K562 (cell line): ENCODE measurements around the gene ISYNA1. TPM values are rescaled to one million over a fixed set of nuclear protein-coding genes. Genes with fewer than 3 reads are reported as not detected.

Experiments used
- ATF1 ChIP-seq, 2 experiments: fragments of 450-650 bp in 1 of 2; IDR thresholded peaks; 2 replicates each; pipeline ENCODE4 v1.6.1; 2016; ENCODE audit warnings: missing compliant biosample characterization in 1 of 2, missing genetic modification characterization in 1 of 2
- BMI1 ChIP-seq: fragments of 150-350 bp; IDR thresholded peaks from 2 replicates; pipeline ENCODE4 v1.6.1; 2014; ENCODE audit warnings: low read length
- CREB1 ChIP-seq, 2 experiments: sonication (generic) in 1 of 2; formaldehyde crosslinking in 1 of 2; IDR thresholded peaks; 2 replicates each; pipeline versions ENCODE4 v1.6.1 to v1.8.0; 2012 to 2022; ENCODE audit warnings: inconsistent platforms in 1 of 2, mild to moderate bottlenecking in 1 of 2, missing genetic modification reagents in 1 of 2, moderate library complexity in 1 of 2
- CSDE1 ChIP-seq, 2 experiments: fragments of 450-650 bp; IDR thresholded peaks; 2 replicates each; pipeline ENCODE4 v1.6.1; 2016; ENCODE audit warnings: mild to moderate bottlenecking in 1 of 2
- ERF ChIP-seq: fragments of 450-650 bp; formaldehyde crosslinking; IDR thresholded peaks from 2 replicates; pipeline ENCODE4 v1.4.0; 2020; ENCODE audit warnings: mild to moderate bottlenecking, mixed read lengths
- FOS ChIP-seq: IDR thresholded peaks from 3 replicates; pipeline ENCODE4 v1.6.1; 2011; ENCODE audit not compliant: insufficient read length; ENCODE audit errors: extremely low read depth
- FOXJ2 ChIP-seq: fragments of 200-800 bp; sonication (Bioruptor generic); IDR thresholded peaks from 2 replicates; pipeline ENCODE4 v1.6.1; 2016; ENCODE audit warnings: missing genetic modification characterization, missing compliant biosample characterization
- HDAC1 ChIP-seq, 2 experiments: fragments of 450-650 bp; IDR thresholded peaks; 2 replicates each; pipeline ENCODE4 v1.6.1; 2016 to 2017; ENCODE audit warnings: inconsistent platforms in 1 of 2, mild to moderate bottlenecking in 1 of 2, moderate library complexity in 1 of 2
- HNRNPL ChIP-seq: fragments of 200-400 bp; formaldehyde crosslinking; IDR thresholded peaks from 2 replicates; pipeline ENCODE4 v1.6.1; 2017; ENCODE audit warnings: low read depth, mild to moderate bottlenecking, low read length
- KDM4B ChIP-seq, 2 experiments: fragments of 450-650 bp in 1 of 2; sonication (generic) in 1 of 2; IDR thresholded peaks; 2 replicates each; pipeline ENCODE4 v1.6.1; 2016 to 2017; ENCODE audit warnings: borderline replicate concordance in 2 of 2, antibody characterized with exemption in 1 of 2, low read depth in 1 of 2, mild to moderate bottlenecking in 1 of 2
- NR3C1 ChIP-seq: sonication (generic); formaldehyde crosslinking; IDR thresholded peaks from 2 replicates; pipeline ENCODE4 v1.8.1; 2022; ENCODE audit warnings: missing genetic modification reagents
- PHB2 ChIP-seq: fragments of 450-650 bp; IDR thresholded peaks from 2 replicates; pipeline ENCODE4 v1.6.1; 2017; ENCODE audit warnings: low read depth
- POLR2B ChIP-seq: fragments of 450-650 bp; IDR thresholded peaks from 2 replicates; pipeline ENCODE4 v1.6.1; 2018; ENCODE audit warnings: low read depth; ENCODE audit not compliant: partially characterized antibody
- RBFOX2 ChIP-seq: fragments of 200-400 bp; formaldehyde crosslinking; IDR thresholded peaks from 2 replicates; pipeline ENCODE4 v1.6.1; 2017; ENCODE audit warnings: low read depth, mild to moderate bottlenecking, low read length, moderate library complexity
- RFX1 ChIP-seq: fragments of 450-650 bp; IDR thresholded peaks from 2 replicates; pipeline ENCODE4 v1.6.1; 2016; ENCODE audit warnings: mild to moderate bottlenecking, moderate library complexity
- RUNX1 ChIP-seq: sonication (generic); IDR thresholded peaks from 2 replicates; pipeline ENCODE4 v1.6.1; 2016; ENCODE audit warnings: antibody characterized with exemption, low read depth
- THAP7 ChIP-seq: fragments of 250-450 bp; sonication (Bioruptor Pico); IDR thresholded peaks from 2 replicates; pipeline ENCODE4 v1.5.0; 2021
- ZNF583 ChIP-seq: fragments of 250-450 bp; sonication (Bioruptor Pico); IDR thresholded peaks from 2 replicates; pipeline ENCODE4 v1.4.0; 2020
- ZNF695 ChIP-seq: fragments of 450-650 bp; formaldehyde crosslinking; IDR thresholded peaks from 2 replicates; pipeline ENCODE4 v1.4.0; 2020; ENCODE audit warnings: mild to moderate bottlenecking, moderate library complexity
- ZNF740 ChIP-seq, 3 experiments: fragments of 200-800 bp in 1 of 3; sonication (Bioruptor generic) in 1 of 3; sonication (generic) in 1 of 3; formaldehyde crosslinking in 1 of 3; IDR thresholded peaks; 2 replicates each; pipeline versions ENCODE4 v1.6.1 to v1.8.0; 2016 to 2022; ENCODE audit warnings: mild to moderate bottlenecking in 2 of 3, missing compliant biosample characterization in 2 of 3, missing genetic modification characterization in 2 of 3, missing genetic modification reagents in 1 of 3
- ZNF785 ChIP-seq: fragments of 250-450 bp; sonication (Bioruptor Pico); IDR thresholded peaks from 2 replicates; pipeline ENCODE4 v1.4.0; 2020; ENCODE audit warnings: mild to moderate bottlenecking
- polyA plus RNA-seq, 8 experiments: library from polyadenylated mRNA; depleted of rRNA in 4 of 8; stranded (reverse) in 5 of 8; unstranded in 3 of 8; fragments of >200 nt; fragmentation: Nextera tagmentation in 2 of 8; fragmentation: Illumina TruSeq in 1 of 8; extraction: Ambion mirVana in 2 of 8; extraction: Trizol in 1 of 8; gene quantifications; 2 replicates each; pipeline versions ENCODE4 v1.2.1 to v1.2.3, GENCODE V29; 2011 to 2014; ENCODE audit warnings: inconsistent platforms in 1 of 8, missing spikeins in 1 of 8
- total RNA-seq, 7 experiments: library from RNA; depleted of rRNA in 6 of 7; stranded (reverse); fragments of >200 nt in 6 of 7; fragmentation: Illumina TruSeq in 2 of 7; extraction: Trizol in 2 of 7; gene quantifications; 2 replicates each; pipeline versions ENCODE4 v1.2.1 to v1.2.3, GENCODE V29; 2011 to 2021; ENCODE audit warnings: low replicate concordance in 1 of 7
- TF ChIP-seq, protein P1 (sequence below): sonication (generic); formaldehyde crosslinking; IDR thresholded peaks from 2 replicates; pipeline ENCODE4 v1.8.0; 2022; ENCODE audit warnings: mild to moderate bottlenecking, missing genetic modification reagents

The ISYNA1 gene
- total and polyA plus RNA-seq, 9 of the 15 experiments (the other 6 are each of a cell fraction or from before 2014, with no cell fraction given): 21.8 to 460 (median 93.2) TPM

GRCh38 chr19:18428787-18429674 is 8.9 kb downstream of the ISYNA1 start (continued):
- TF ChIP-seq ATF1 (CRISPR knock-in tag; IDR thresholded peaks at IDR 0.05): no peak
- peak; percentile 52 for TF ChIP-seq ATF1 (tag; IDR thresholded peaks at IDR 0.05)
- TF ChIP-seq CREB1 (IDR thresholded peaks at IDR 0.05): peak; percentile 56; the same call in 1 of the 2 replicates
- peak; percentile 49; the same call in 1 of the 2 replicates for TF ChIP-seq CREB1 (CRISPR knock-in tag; IDR thresholded peaks at IDR 0.05)
- TF ChIP-seq FOS: no peak
- peak in 1 of 2 experiments; percentile 67; a peak in 1 of 4 replicates for TF ChIP-seq HDAC1 (IDR thresholded peaks at IDR 0.05)
- TF ChIP-seq RFX1: peak; percentile 97
- no peak for TF ChIP-seq ZNF785 (CRISPR knock-in tag)
- peak; percentile 86 for TF ChIP-seq BMI1
- TF ChIP-seq RBFOX2: peak; percentile 50; the same call in 1 of the 2 replicates
- no peak for TF ChIP-seq ZNF583 (CRISPR knock-in tag)
- peak; percentile 88 for TF ChIP-seq ZNF740 (CRISPR knock-in tag; IDR thresholded peaks at IDR 0.05)
- TF ChIP-seq ZNF740 (tag; IDR thresholded peaks at IDR 0.05): peak in 1 of 2 experiments; percentile 86; a peak in 2 of 4 replicates
- TF ChIP-seq ERF (CRISPR knock-in tag): peak; percentile 21; the same call in 1 of the 2 replicates
- TF ChIP-seq HNRNPL: peak; percentile 64
- TF ChIP-seq THAP7: no peak
- TF ChIP-seq FOXJ2: no peak
- TF ChIP-seq CSDE1 (IDR thresholded peaks at IDR 0.05): peak in 1 of 2 experiments; percentile 92; a peak in 1 of 4 replicates
- TF ChIP-seq PHB2: no peak
- TF ChIP-seq KDM4B (IDR thresholded peaks at IDR 0.05; ENCODE audit: borderline replicate concordance in 2 of 2, low read depth in 1 of 2): peak in 1 of 2 experiments; percentile 48; a peak in 1 of 4 replicates
- TF ChIP-seq, protein P1, sequence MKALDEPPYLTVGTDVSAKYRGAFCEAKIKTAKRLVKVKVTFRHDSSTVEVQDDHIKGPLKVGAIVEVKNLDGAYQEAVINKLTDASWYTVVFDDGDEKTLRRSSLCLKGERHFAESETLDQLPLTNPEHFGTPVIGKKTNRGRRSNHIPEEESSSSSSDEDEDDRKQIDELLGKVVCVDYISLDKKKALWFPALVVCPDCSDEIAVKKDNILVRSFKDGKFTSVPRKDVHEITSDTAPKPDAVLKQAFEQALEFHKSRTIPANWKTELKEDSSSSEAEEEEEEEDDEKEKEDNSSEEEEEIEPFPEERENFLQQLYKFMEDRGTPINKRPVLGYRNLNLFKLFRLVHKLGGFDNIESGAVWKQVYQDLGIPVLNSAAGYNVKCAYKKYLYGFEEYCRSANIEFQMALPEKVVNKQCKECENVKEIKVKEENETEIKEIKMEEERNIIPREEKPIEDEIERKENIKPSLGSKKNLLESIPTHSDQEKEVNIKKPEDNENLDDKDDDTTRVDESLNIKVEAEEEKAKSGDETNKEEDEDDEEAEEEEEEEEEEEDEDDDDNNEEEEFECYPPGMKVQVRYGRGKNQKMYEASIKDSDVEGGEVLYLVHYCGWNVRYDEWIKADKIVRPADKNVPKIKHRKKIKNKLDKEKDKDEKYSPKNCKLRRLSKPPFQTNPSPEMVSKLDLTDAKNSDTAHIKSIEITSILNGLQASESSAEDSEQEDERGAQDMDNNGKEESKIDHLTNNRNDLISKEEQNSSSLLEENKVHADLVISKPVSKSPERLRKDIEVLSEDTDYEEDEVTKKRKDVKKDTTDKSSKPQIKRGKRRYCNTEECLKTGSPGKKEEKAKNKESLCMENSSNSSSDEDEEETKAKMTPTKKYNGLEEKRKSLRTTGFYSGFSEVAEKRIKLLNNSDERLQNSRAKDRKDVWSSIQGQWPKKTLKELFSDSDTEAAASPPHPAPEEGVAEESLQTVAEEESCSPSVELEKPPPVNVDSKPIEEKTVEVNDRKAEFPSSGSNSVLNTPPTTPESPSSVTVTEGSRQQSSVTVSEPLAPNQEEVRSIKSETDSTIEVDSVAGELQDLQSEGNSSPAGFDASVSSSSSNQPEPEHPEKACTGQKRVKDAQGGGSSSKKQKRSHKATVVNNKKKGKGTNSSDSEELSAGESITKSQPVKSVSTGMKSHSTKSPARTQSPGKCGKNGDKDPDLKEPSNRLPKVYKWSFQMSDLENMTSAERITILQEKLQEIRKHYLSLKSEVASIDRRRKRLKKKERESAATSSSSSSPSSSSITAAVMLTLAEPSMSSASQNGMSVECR: peak; percentile 81
- 0 out of 2 replicates have a peak, but pooled peaks have one; percentile 43 for TF ChIP-seq RUNX1
- TF ChIP-seq POLR2B: no peak
- TF ChIP-seq NR3C1 (CRISPR knock-in tag): no peak
- TF ChIP-seq ZNF695: no peak
